Motor neuron (in vitro differentiated cells): Measurements from ENCODE around the gene PTTG2. TPM values are rescaled to one million over a fixed set of nuclear protein-coding genes. Genes with fewer than 3 reads are reported as not detected.

Source experiments
- ATAC-seq, 8 experiments: fragments of 200-7000 bp; cut with Tn5 transposase; replicated peaks in 6 of 8; 2 replicates each; pipeline ENCODE4 v1.8.0; 2021; ENCODE audit warnings: mild to moderate bottlenecking in 8 of 8, moderate library complexity in 8 of 8
- H3K27ac ChIP-seq, 2 donors: fragments of 250-450 bp; sonication (Bioruptor Pico); 2 replicates each; pipeline ENCODE4 v1.9.0; 2021; ENCODE audit warnings: antibody characterized with exemption in 2 of 2, mild to moderate bottlenecking in 2 of 2, moderate library complexity in 1 of 2
- H3K4me1 ChIP-seq, 2 donors: fragments of 250-450 bp; sonication (Bioruptor Pico); replicated peaks in 1 of 2; 2 replicates each; pipeline ENCODE4 v1.6.1; 2021; ENCODE audit warnings: antibody characterized with exemption in 2 of 2, mild to moderate bottlenecking in 2 of 2, moderate library complexity in 1 of 2
- H3K4me3 ChIP-seq, 5 donors: fragments of 250-450 bp; sonication (Bioruptor Pico); 2 replicates each; pipeline ENCODE4 v1.9.0; 2021; ENCODE audit warnings: antibody characterized with exemption in 5 of 5, mild to moderate bottlenecking in 5 of 5, moderate library complexity in 4 of 5
- WGBS, 10 experiments: fragments of 450-650 bp; shearing (Covaris generic); methylation state at CpG; one replicate each; pipeline ENCODE4 v1.0.0; 2022; 5-methylcytosine and 5-hydroxymethylcytosine counted together
- in situ Hi-C, 9 experiments: fragments of 400-800 bp; cut with MboI; loops; one replicate each; pipeline ENCODE4 v1.15.0; 2021; ENCODE audit warnings: low sequenced_read_pairs in 9 of 9, low pct_unique_long_range_greater_than_20kb in 2 of 9; ENCODE audit not compliant: unreplicated experiment in 9 of 9
- total RNA-seq, 8 experiments: library from RNA; unstranded; fragments of 300-600 nt; gene quantifications; 2 replicates each; pipeline versions ENCODE4 v1.2.3 to v1.2.4, GENCODE V29; 2022

The PTTG2 gene
- total RNA-seq, 8 experiments from 2014 or later: 0.43 to 1.8 (median 0.47) TPM; not detected in 5

GRCh38 chr4:37938208-37938607 lies 22.0 kb upstream of the PTTG2 start:
- in situ Hi-C loops: no loop called here
- ATAC-seq: no peak
- Histone ChIP-seq H3K4me3 (no peak overlapping the region), H3K4me1 (no peaks in the 10 kb centered on the region), H3K27ac (no peak overlapping the region)
- WGBS, 10 experiments: 0 to 100% (median 79%) methylated on average over 1 to 3 of the region's 3 CpGs; no CpG with 5 or more reads in 2 of the 10 experiments

GRCh38 chr4:37946503-37947179 lies 13.6 kb upstream of the PTTG2 start:
- Histone ChIP-seq H3K4me1 (no peaks in the 10 kb centered on the region), H3K4me3 (no peak overlapping the region), H3K27ac (no peak overlapping the region)
- ATAC-seq: no peak
- 10 to 100% (median 87%) methylated on average over 1 to 10 of the region's 10 CpGs for WGBS, 10 experiments
- in situ Hi-C loops: no loop called here

GRCh38 chr4:37948542-37948941 lies 11.7 kb upstream of the PTTG2 start:
- Histone ChIP-seq H3K4me1 (no peaks in the 10 kb centered on the region), H3K27ac (no peak overlapping the region), H3K4me3 (no peak overlapping the region)
- no peak for ATAC-seq
- 48 to 100% (median 87%) methylated on average over 1 to 4 of the region's 4 CpGs; no CpG with 5 or more reads in 2 of the 10 experiments for WGBS, 10 experiments
- in situ Hi-C loops: no loop called here

- Histone ChIP-seq H3K4me1 (no peaks in the 10 kb centered on the region), H3K27ac (no peak overlapping the region), H3K4me3 (no peak overlapping the region)
- WGBS, 10 experiments: 39 to 100% (median 91%) methylated on average over 1 to 8 of the region's 9 CpGs; no CpG with 5 or more reads in 1 of the 10 experiments
- in situ Hi-C loops: no loop called here
- ATAC-seq: no peak
Observed at GRCh38 chr4:37949636-37950426, 10.4 kb upstream of the PTTG2 start.

GRCh38 chr4:37951461-37952352 lies 8.5 kb upstream of the PTTG2 start:
- WGBS, 10 experiments: 52 to 100% (median 89%) methylated on average over 2 to 10 of the region's 10 CpGs
- Histone ChIP-seq H3K27ac (no peak overlapping the region), H3K4me3 (no peak overlapping the region), H3K4me1 (no peaks in the 10 kb centered on the region)
- no peak for ATAC-seq
- in situ Hi-C loops: no loop called here

- Histone ChIP-seq H3K27ac (no peak overlapping the region), H3K4me3 (no peak overlapping the region), H3K4me1 (no peaks in the 10 kb centered on the region)
- 0 to 42% (median 10%) methylated on average over 1 of the region's 1 CpG; no CpG with 5 or more reads in 1 of the 10 experiments for WGBS, 10 experiments
- ATAC-seq: no peak
- in situ Hi-C loops: no loop called here
Observed at GRCh38 chr4:37953156-37953555, 7.0 kb upstream of the PTTG2 start.

GRCh38 chr4:37953620-37954293 lies 6.4 kb upstream of the PTTG2 start:
- no peaks in the 10 kb centered on the region for H3K4me1 ChIP-seq
- peak in 3 of 8 experiments; percentile 55 to 90 (median 63) for ATAC-seq
- H3K4me3 ChIP-seq: no peak overlapping the region
- WGBS, 10 experiments: 31 to 87% (median 61%) methylated on average over 2 to 7 of the region's 7 CpGs; no CpG with 5 or more reads in 1 of the 10 experiments
- H3K27ac ChIP-seq: no peak overlapping the region
- in situ Hi-C loops: no loop called here

GRCh38 chr4:37956941-37957340 lies 3.3 kb upstream of the PTTG2 start:
- ATAC-seq: no peak
- WGBS, 10 experiments: 12 to 100% (median 72%) methylated on average over 1 to 4 of the region's 4 CpGs
- no peak overlapping the region for H3K27ac ChIP-seq

GRCh38 chr4:37958932-37959331 lies 1.3 kb upstream of the PTTG2 start:
- Histone ChIP-seq H3K4me3 (no peak overlapping the region), H3K4me1 (no peaks in the 10 kb centered on the region), H3K27ac (no peak overlapping the region)
- ATAC-seq: no peak
- 7 to 100% (median 77%) methylated on average over 1 to 5 of the region's 6 CpGs; no CpG with 5 or more reads in 1 of the 10 experiments for WGBS, 10 experiments
- in situ Hi-C loops: no loop called here

More at GRCh38 chr4:37956941-37957340, 3.3 kb upstream of the PTTG2 start:
- no peaks in the 10 kb centered on the region for H3K4me1 ChIP-seq
- H3K4me3 ChIP-seq: no peak overlapping the region
- in situ Hi-C loops: no loop called here

- 29 to 100% (median 62%) methylated on average over 1 to 5 of the region's 5 CpGs for WGBS, 10 experiments
- Histone ChIP-seq H3K4me3 (no peak overlapping the region), H3K4me1 (peaks cover 0 to 3% of the 10 kb centered on the region in 2 donors), H3K27ac (no peak overlapping the region)
- in situ Hi-C loops: no loop called here
- ATAC-seq: no peak
Observed at GRCh38 chr4:37960679-37961450, 667 bp downstream of the PTTG2 start.

- ATAC-seq: no peak
- 0 to 93% (median 85%) methylated on average over 1 to 4 of the region's 4 CpGs; no CpG with 5 or more reads in 4 of the 10 experiments for WGBS, 10 experiments
- peaks cover 0 to 3% of the 10 kb centered on the region in 2 donors for H3K4me1 ChIP-seq
- in situ Hi-C loops: no loop called here
- H3K27ac ChIP-seq: no peak overlapping the region
- H3K4me3 ChIP-seq: no peak overlapping the region
Observed at GRCh38 chr4:37964734-37965457, 4.7 kb downstream of the PTTG2 start.
